Fibroblast of peridontal ligament (primary cell): ENCODE data around the gene OR2H1.
"Not testable (repeated sequence)": the region's sequence is repeated elsewhere in the genome, so short reads cannot be mapped to it uniquely, and the experiment has no call there.

Source experiments
- DNase-seq: peaks from one replicate; pipeline ENCODE4 v3.0.0-alpha.2; 2010; ENCODE audit errors: extremely low read depth

OR2H1 gene

GRCh38 chr6:29456971-29457370 is at the start of gene OR2H1, which contains the start of gene OR11A1:
OR2H1 (plus strand) TSS chr6:29457155; CDS start chr6:29461770, 4,615 bp downstream.
OR11A1 (minus strand) TSS chr6:29457071; CDS start chr6:29427641, 29,430 bp downstream.
- no peak for DNase-seq

GRCh38 chr6:29414588-29414987 is 42.4 kb upstream of the OR2H1 start, which contains the start of gene OR12D1:
OR12D1 (plus strand) TSS chr6:29414928.
- DNase-seq, result no peak

- DNase-seq, result no peak
Observed at GRCh38 chr6:29419516-29419915, 37.4 kb upstream of the OR2H1 start.

- no peak for DNase-seq
Observed at GRCh38 chr6:29424168-29424567, 32.8 kb upstream of the OR2H1 start.

- no peak for DNase-seq
Observed at GRCh38 chr6:29424575-29424974, 32.4 kb upstream of the OR2H1 start.

GRCh38 chr6:29425075-29425474 is 31.9 kb upstream of the OR2H1 start:
- DNase-seq, result no peak

GRCh38 chr6:29426654-29427053 is 30.3 kb upstream of the OR2H1 start:
- DNase-seq, result no peak

- DNase-seq, result not testable (repeated sequence)
Observed at GRCh38 chr6:29436730-29437129, 20.2 kb upstream of the OR2H1 start.

- DNase-seq, result no peak
Observed at GRCh38 chr6:29439006-29439405, 17.9 kb upstream of the OR2H1 start, which contains the start of gene OR10C1. OR10C1 (plus strand) TSS chr6:29439306; CDS start chr6:29440016, 710 bp downstream.

GRCh38 chr6:29442719-29443118 is 14.2 kb upstream of the OR2H1 start:
- DNase-seq, result no peak

- DNase-seq, result not testable (repeated sequence)
Observed at GRCh38 chr6:29444031-29444430, 12.9 kb upstream of the OR2H1 start.

- no peak for DNase-seq
Observed at GRCh38 chr6:29447670-29448069, 9.3 kb upstream of the OR2H1 start.

- DNase-seq, result no peak
Observed at GRCh38 chr6:29451471-29452193, 5.3 kb upstream of the OR2H1 start.

- DNase-seq, result no peak
Observed at GRCh38 chr6:29461021-29461814, 4.3 kb downstream of the OR2H1 start.

GRCh38 chr6:29462022-29462421 is 5.1 kb downstream of the OR2H1 start:
- DNase-seq, result no peak

- no peak for DNase-seq
Observed at GRCh38 chr6:29465279-29465678, 8.3 kb downstream of the OR2H1 start.

GRCh38 chr6:29465801-29466200 is 8.8 kb downstream of the OR2H1 start:
- no peak for DNase-seq

- DNase-seq, result no peak
Observed at GRCh38 chr6:29466241-29466640, 9.3 kb downstream of the OR2H1 start.

- DNase-seq, result no peak
Observed at GRCh38 chr6:29474996-29475395, 18.0 kb downstream of the OR2H1 start.

GRCh38 chr6:29477923-29478450 is 21.0 kb downstream of the OR2H1 start:
- no peak for DNase-seq

- no peak for DNase-seq
Observed at GRCh38 chr6:29478740-29479139, 21.8 kb downstream of the OR2H1 start.

- no peak for DNase-seq
Observed at GRCh38 chr6:29479560-29479959, 22.6 kb downstream of the OR2H1 start.

GRCh38 chr6:29483186-29483585 is 26.2 kb downstream of the OR2H1 start:
- DNase-seq, result no peak
